Stimulated activated CD4-positive, alpha-beta T cell treated with anti-CD3 and anti-CD28 coated beads, Interleukin-15, amount 100 ng/mL, for 24 hours (primary cell): ENCODE results near the gene PLEKHA4.
"Not testable (repeated sequence)": the region's sequence is repeated elsewhere in the genome, so short reads cannot be mapped to it uniquely, and the experiment has no call there.

ENCODE experiments used
- DNase-seq: peaks from one replicate; pipeline ENCODE4 v3.0.0-alpha.2; 2020

Gene PLEKHA4

GRCh38 chr19:48859711-48860572 lies 8.5 kb downstream of the PLEKHA4 start:
- peak; percentile 39 for DNase-seq

GRCh38 chr19:48858984-48859710 lies 9.3 kb downstream of the PLEKHA4 start:
- peak; percentile 90 for DNase-seq

GRCh38 chr19:48856921-48857320 lies 11.5 kb downstream of the PLEKHA4 start:
- no peak for DNase-seq

GRCh38 chr19:48854103-48854502 lies 14.3 kb downstream of the PLEKHA4 start:
- no peak for DNase-seq

GRCh38 chr19:48853483-48853882 lies 14.9 kb downstream of the PLEKHA4 start:
- DNase-seq: no peak

- no peak for DNase-seq
Observed at GRCh38 chr19:48852292-48852691, 16.1 kb downstream of the PLEKHA4 start.

GRCh38 chr19:48846659-48847058 lies 21.8 kb downstream of the PLEKHA4 start:
- not testable (repeated sequence) for DNase-seq

- no peak for DNase-seq
Observed at GRCh38 chr19:48845384-48845783, 23.0 kb downstream of the PLEKHA4 start.

GRCh38 chr19:48844472-48844871 lies 23.9 kb downstream of the PLEKHA4 start:
- no peak for DNase-seq

GRCh38 chr19:48842789-48843162 lies 25.6 kb downstream of the PLEKHA4 start:
- DNase-seq: peak; percentile 61

GRCh38 chr19:48841571-48841970 lies 26.8 kb downstream of the PLEKHA4 start:
- DNase-seq: no peak

- no peak for DNase-seq
Observed at GRCh38 chr19:48841047-48841446, 27.4 kb downstream of the PLEKHA4 start.

- no peak for DNase-seq
Observed at GRCh38 chr19:48837687-48838086, 30.7 kb downstream of the PLEKHA4 start.

GRCh38 chr19:48837051-48837524 lies 31.3 kb downstream of the PLEKHA4 start:
- DNase-seq: peak; percentile 88

GRCh38 chr19:48836089-48837017 lies 32.1 kb downstream of the PLEKHA4 start, which contains the start of gene HSD17B14:
TSS of gene HSD17B14 (minus strand) at chr19:48836491. CDS start at chr19:48836411, 80 bp downstream.
- DNase-seq: peak; percentile 32

GRCh38 chr19:48835734-48836088 lies 32.7 kb downstream of the PLEKHA4 start:
- DNase-seq: peak; percentile 96

GRCh38 chr19:48833977-48834376 lies 34.4 kb downstream of the PLEKHA4 start:
- no peak for DNase-seq

GRCh38 chr19:48833049-48833448 lies 35.4 kb downstream of the PLEKHA4 start:
- DNase-seq: no peak

GRCh38 chr19:48830965-48831364 lies 37.5 kb downstream of the PLEKHA4 start:
- no peak for DNase-seq

GRCh38 chr19:48830088-48830487 lies 38.3 kb downstream of the PLEKHA4 start:
- DNase-seq: no peak

- DNase-seq: peak; percentile 21
Observed at GRCh38 chr19:48826606-48827020, 41.8 kb downstream of the PLEKHA4 start.

- no peak for DNase-seq
Observed at GRCh38 chr19:48822514-48822913, 45.9 kb downstream of the PLEKHA4 start.

- DNase-seq: no peak
Observed at GRCh38 chr19:48821633-48822032, 46.8 kb downstream of the PLEKHA4 start.
